MM.1S (cell line): ENCODE results near the gene TGFBR2.

Experiments
- CTCF ChIP-seq: fragments of 300-600 bp; sonication (generic); IDR thresholded peaks from 2 replicates; pipeline ENCODE4 v1.5.1; 2016; ENCODE audit warnings: antibody characterized with exemption, low read length, mixed read lengths
- EZH2 ChIP-seq: fragments of 300-600 bp; sonication (generic); optimal IDR thresholded peaks from 2 replicates; pipeline ENCODE3; 2017; ENCODE audit warnings: low read depth, mild to moderate bottlenecking, antibody characterized with exemption, low read length, mixed read lengths
- EZH2phosphoT487 ChIP-seq: fragments of 300-600 bp; sonication (generic); IDR thresholded peaks from 2 replicates; pipeline ENCODE4 v1.6.1; 2018; ENCODE audit warnings: antibody characterized with exemption, low read length

GRCh38 chr3:30576946-30577345 lies 29.5 kb upstream of the TGFBR2 start:
- TF ChIP-seq CTCF (no peak), EZH2 (no peak), EZH2phosphoT487 (no peak)
